Measurements from ENCODE around the gene RASGRF1. TPM values are rescaled to one million over a fixed set of nuclear protein-coding genes. Genes with fewer than 3 reads are reported as not detected.

Gene RASGRF1
- total and polyA plus RNA-seq, 9 of the 15 experiments (the other 6 are each of a cell fraction or from before 2014, with no cell fraction given): 0.03 to 0.58 (median 0.06) TPM; not detected in 1

DNA sequence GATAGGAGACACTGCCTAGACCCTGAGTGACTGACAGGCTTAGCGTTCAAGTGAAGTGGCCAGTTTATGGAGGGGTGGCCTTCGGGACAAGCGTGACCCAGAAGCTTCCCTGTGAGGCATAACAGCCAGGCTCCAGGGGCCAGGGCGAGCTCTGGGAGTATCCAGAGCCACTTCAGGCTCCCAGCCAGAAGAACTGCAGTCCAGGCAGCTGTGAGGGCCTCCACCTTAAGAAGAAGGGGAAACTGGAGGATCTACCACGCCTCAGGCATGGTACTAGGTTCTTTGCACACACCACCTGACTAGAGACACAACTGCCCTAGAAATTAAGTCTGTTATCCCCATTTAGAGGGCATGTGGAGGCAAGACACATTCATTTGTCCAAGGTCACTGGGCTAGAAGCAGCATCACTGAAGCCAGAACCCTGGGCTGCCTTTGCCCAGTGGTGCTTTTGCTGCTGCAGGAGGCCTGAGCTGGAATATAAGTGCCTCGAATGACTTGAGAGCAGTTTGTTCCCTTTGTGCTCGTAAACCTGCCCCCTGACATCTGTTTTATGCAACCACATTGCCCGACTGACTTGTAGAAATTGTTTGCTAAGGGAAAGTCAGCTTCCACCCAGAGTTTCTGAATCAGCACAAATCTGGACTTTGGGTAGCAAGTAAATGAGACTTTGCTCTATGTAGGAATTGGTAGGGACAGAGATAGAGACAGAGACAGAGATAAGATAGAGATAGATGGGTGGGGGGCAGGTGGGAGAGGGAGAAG lies 23.3 kb downstream of the RASGRF1 start:
- no peak overlapping the region for H3K4me3 ChIP-seq
- BruUV-seq (replicated peaks): no TSS peak
- DNase-seq (ENCODE audit: extremely low read depth in 1 of 4, low spot score in 3 of 4): no peak
- no peaks in the 10 kb centered on the region for H3K79me2 ChIP-seq (ENCODE audit: control insufficient read depth, insufficient read depth, low read length)
- no peaks in the 10 kb centered on the region for H3K9me1 ChIP-seq (ENCODE audit: control insufficient read depth, insufficient read depth, low read length)
- H3K9me3 ChIP-seq (replicated peaks; ENCODE audit: control insufficient read depth, insufficient read depth, low read depth, low read length): no peaks in the 10 kb centered on the region
- no peak for FAIRE-seq
- H3K4me1 ChIP-seq (replicated peaks in 1 of 2; ENCODE audit: control insufficient read depth in 2 of 2, insufficient read depth in 2 of 2, low read length in 2 of 2): no peaks in the 10 kb centered on the region
- no peaks in the 10 kb centered on the region for H3K36me3 ChIP-seq (ENCODE audit: control insufficient read depth, insufficient read depth, low read length)
- no peak overlapping the region for H3K9ac ChIP-seq (ENCODE audit: insufficient read depth in 1 of 2, low read depth in 2 of 2, low read length in 2 of 2)
- intact Hi-C loops (cut with micrococcal nuclease) (no loop called here), in situ Hi-C loops (cut with MboI) (no loop called here)
- ChIA-PET POLR2A (interaction anchor here (1.1 kb wide), 1 partner anchor 10 kb away, joined by 5 read pairs; no protein-coding TSS in a partner anchor), CTCF (ENCODE audit: low intra/inter-chr PET ratio) (no interaction called here)
- H2AFZ ChIP-seq (ENCODE audit: low read depth, low read length): no peak overlapping the region
- 0% methylated on average over 8 of the region's 8 CpGs for WGBS (ENCODE audit: insufficient coverage, low coverage, missing lambda C conversion rate)
- ATAC-seq: no peak
- H3K4me2 ChIP-seq (ENCODE audit: insufficient read depth, low read length): no peak overlapping the region
- no peak overlapping the region for H3K27ac ChIP-seq (ENCODE audit: extremely low read depth, low read depth, low read length)
- peaks cover 3% of the 10 kb centered on the region; the same call in 1 of the 2 replicates for H4K20me1 ChIP-seq (replicated peaks; ENCODE audit: control insufficient read depth, insufficient read depth, low read length)
- peaks cover 0 to 6% of the 10 kb centered on the region in 2 experiments; a peak in 2 of 5 replicates for H3K27me3 ChIP-seq (ENCODE audit: control insufficient read depth in 2 of 2, insufficient read depth in 2 of 2, low read length in 2 of 2)
- TF ChIP-seq EZH2 (IDR thresholded peaks at IDR 0.05; ENCODE audit: borderline replicate concordance, low read depth, low read length) (no peak), KAT8 (IDR thresholded peaks at IDR 0.05; ENCODE audit: low read depth) (no peak), KAT7 (CRISPR knock-in tag; IDR thresholded peaks at IDR 0.05; ENCODE audit: borderline replicate concordance) (no peak), KLF13 (tag; IDR thresholded peaks at IDR 0.05; ENCODE audit: borderline replicate concordance, low read depth) (no peak), TSC22D4 (tag; IDR thresholded peaks at IDR 0.05) (no peak), ZBED1 (IDR thresholded peaks at IDR 0.05) (no peak), NEUROD1 (IDR thresholded peaks at IDR 0.05; ENCODE audit: borderline replicate concordance, low read depth, low read length, partially characterized antibody) (no peak), ZNF121 (CRISPR knock-in tag; conservative IDR thresholded peaks at IDR 0.05) (no peak), ZC3H8 (IDR thresholded peaks at IDR 0.05) (no peak), NUFIP1 (IDR thresholded peaks at IDR 0.05; ENCODE audit: partially characterized antibody) (no peak), BRD4 (IDR thresholded peaks at IDR 0.05) (no peak)
- TF ChIP-seq, protein P1, sequence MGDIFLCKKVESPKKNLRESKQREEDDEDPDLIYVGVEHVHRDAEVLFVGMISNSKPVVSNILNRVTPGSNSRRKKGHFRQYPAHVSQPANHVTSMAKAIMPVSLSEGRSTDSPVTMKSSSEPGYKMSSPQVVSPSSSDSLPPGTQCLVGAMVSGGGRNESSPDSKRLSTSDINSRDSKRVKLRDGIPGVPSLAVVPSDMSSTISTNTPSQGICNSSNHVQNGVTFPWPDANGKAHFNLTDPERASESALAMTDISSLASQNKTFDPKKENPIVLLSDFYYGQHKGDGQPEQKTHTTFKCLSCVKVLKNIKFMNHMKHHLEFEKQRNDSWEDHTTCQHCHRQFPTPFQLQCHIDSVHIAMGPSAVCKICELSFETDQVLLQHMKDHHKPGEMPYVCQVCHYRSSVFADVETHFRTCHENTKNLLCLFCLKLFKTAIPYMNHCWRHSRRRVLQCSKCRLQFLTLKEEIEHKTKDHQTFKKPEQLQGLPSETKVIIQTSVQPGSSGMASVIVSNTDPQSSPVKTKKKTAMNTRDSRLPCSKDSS (IDR thresholded peaks at IDR 0.05; ENCODE audit: low read depth, partially characterized antibody): no peak
- TF ChIP-seq, protein P2, sequence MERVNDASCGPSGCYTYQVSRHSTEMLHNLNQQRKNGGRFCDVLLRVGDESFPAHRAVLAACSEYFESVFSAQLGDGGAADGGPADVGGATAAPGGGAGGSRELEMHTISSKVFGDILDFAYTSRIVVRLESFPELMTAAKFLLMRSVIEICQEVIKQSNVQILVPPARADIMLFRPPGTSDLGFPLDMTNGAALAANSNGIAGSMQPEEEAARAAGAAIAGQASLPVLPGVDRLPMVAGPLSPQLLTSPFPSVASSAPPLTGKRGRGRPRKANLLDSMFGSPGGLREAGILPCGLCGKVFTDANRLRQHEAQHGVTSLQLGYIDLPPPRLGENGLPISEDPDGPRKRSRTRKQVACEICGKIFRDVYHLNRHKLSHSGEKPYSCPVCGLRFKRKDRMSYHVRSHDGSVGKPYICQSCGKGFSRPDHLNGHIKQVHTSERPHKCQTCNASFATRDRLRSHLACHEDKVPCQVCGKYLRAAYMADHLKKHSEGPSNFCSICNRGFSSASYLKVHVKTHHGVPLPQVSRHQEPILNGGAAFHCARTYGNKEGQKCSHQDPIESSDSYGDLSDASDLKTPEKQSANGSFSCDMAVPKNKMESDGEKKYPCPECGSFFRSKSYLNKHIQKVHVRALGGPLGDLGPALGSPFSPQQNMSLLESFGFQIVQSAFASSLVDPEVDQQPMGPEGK (CRISPR knock-in tag; IDR thresholded peaks at IDR 0.05; ENCODE audit: borderline replicate concordance): no peak
